HG03039 (cell line): ENCODE data around the gene UBE2A.

Experiments
- ATAC-seq: cut with Tn5 transposase; IDR thresholded peaks from one replicate; pipeline ENCODE4 v1.9.1; 2021; ENCODE audit warnings: mild to moderate bottlenecking, moderate library complexity; ENCODE audit not compliant: unreplicated experiment

Gene UBE2A

GRCh38 chrX:119574394-119575266 is at the start of gene UBE2A:
TSS of gene UBE2A (plus strand) at chrX:119574563. CDS start at chrX:119574712, 149 bp downstream.
- peak; percentile 82 for ATAC-seq

GRCh38 chrX:119529345-119530276 is 44.8 kb upstream of the UBE2A start:
- ATAC-seq, result no peak

- no peak for ATAC-seq
Measured at GRCh38 chrX:119537487-119537886, 36.9 kb upstream of the UBE2A start.

DNA sequence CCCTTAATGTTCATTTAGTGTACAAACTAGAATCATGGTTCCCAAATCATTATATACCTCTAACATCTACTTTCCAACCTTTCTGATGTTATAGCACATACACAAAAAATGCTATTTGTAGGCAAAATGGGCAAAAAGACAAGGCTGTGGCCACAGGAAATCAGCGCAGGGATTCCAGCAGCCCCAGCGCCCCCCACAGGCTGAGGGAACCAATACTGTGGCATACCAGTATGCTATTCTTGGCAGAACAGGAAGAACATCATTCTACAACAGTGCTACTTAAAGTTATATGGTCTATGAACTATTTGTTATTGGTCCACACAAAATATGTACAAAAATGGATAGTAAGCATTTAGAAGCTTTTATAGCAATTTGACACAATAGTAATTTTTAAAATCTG is 34.5 kb upstream of the UBE2A start:
- no peak for ATAC-seq

- ATAC-seq, result no peak
Measured at GRCh38 chrX:119541188-119541587, 33.2 kb upstream of the UBE2A start.

DNA sequence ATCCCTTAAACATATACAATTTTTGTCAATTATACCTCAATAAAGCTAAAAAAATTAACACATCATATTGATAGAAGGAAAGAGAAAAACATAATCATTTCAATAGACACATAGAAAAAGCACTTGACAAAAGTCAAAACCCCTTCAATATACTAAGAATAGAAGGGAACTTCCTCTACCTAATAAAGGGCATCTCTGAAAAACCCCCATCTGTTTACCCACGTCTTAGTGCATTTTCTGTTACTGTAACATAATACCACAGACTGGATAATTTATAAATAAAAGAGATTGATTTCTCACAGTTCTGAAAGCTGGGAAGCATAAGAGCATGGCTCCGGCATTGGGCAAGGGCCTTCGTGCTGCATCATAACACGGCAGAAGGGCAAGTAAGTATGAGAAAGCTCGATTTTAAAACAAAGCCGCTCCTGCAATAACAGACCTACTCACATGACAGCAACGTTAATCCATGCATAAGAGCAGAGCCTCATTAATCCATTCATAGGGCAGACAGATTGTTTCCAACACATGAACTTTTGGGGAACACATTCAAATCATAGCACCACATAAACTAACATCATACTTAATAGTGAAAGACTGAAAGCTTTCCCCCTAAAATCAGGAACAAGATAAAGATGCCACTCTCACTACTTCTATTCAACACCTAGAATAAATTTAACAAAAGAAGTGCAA is 24.9 kb upstream of the UBE2A start:
- ATAC-seq, result no peak

GRCh38 chrX:119552508-119552907 is 21.9 kb upstream of the UBE2A start:
- no peak for ATAC-seq

GRCh38 chrX:119565107-119565663 is 9.2 kb upstream of the UBE2A start, which contains the start of gene STEEP1:
TSS of gene STEEP1 (minus strand) at chrX:119565409. CDS start at chrX:119565355, 54 bp downstream.
- peak; percentile 84 for ATAC-seq

GRCh38 chrX:119570351-119570835 is 4.0 kb upstream of the UBE2A start:
- ATAC-seq, result no peak

DNA sequence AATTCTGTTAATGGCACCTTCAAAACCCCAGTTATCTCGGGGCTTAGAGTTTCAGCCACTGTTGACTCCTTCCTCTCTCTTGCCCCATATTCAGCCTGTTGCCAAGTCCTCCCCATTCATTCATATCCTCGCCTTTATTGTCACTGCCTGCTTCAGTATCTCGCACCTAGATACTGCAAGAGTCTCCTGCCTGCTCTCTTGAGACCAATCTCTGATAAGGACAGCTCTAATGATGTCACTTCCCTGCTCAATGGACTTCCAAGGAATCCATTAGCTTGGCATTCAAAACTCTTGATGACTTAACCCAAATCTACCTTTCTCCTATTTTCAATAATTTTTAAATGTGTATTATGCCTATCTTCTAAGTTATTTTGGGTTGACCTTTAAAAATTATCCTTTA is 1.1 kb upstream of the UBE2A start:
- no peak for ATAC-seq

DNA sequence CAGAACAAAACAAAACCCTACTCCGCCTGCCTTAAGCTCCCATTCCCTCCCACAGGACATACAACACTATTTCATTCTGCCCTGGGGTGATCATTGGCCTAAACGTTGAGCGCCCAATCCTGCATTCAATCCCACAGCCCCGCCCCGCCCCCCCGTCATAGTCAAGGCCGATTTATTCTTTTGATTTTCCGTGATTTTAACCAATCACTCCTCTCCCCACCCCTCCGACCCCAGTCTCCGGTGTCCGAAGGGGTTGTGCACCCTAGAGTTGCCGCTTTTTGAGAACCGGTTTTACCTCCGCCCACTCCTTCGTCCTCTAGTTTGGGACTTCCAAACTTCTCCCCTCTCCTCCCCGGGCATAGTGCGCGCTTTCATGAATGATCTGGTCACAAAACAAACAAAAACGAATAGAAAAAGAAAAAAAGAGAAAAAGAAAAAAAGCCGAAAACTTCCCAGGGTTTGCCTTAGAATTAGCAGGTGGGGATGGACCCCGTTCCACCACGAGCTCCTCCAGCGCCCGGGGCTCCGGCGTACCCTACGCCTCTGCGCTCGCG is 446 bp upstream of the UBE2A start:
- peak; percentile 22 for ATAC-seq

- no peak for ATAC-seq
Measured at GRCh38 chrX:119579414-119579813, 5.1 kb downstream of the UBE2A start.

DNA sequence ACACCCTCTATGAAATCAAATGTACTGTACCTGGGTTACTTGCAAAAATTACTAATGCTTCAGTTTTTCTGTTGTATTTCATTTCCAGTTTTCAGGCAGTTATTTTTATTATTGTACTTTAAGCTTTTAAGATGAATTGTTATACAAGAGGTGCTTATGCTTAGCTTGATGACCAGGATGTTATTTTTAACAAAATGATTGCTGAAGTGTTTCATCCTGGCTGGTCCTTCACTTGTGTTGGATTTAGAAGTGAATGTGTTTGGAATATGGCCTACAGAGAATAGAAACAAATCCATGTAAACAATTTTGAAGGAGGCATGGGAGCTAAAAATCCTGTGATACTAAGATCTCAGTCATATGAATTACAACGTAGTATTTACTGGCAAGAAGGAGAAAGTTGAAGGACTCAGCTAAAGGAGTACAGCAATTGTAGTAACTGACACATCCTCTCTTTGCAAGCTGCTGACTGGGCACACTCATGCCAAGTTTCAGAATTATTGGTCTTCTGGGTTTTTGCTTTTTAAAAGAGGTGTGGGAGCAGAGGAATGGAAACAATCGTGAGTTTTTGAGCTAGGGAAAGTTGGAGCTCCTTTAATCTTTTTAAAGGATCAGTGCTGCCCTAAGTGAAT is 9.2 kb downstream of the UBE2A start:
- no peak for ATAC-seq

DNA sequence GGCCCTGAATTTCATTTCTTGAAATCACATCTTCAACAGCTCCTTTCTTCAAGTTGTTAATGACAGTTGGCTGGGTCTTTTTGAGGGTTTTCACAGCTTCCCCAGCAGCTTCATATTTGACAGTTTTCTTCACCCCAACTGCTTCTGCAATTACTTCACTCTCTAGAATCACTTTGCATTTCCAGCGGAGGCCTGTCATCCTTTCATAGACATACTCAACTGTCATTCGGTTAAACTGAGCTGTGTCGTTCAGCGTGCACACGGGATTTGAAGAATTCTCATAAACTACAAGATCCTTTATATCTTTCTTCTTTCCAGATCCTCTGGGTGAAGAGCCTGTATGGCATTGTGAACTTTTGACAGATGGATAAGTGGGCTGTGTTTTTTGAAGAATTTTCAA is 15.4 kb downstream of the UBE2A start:
- no peak for ATAC-seq

DNA sequence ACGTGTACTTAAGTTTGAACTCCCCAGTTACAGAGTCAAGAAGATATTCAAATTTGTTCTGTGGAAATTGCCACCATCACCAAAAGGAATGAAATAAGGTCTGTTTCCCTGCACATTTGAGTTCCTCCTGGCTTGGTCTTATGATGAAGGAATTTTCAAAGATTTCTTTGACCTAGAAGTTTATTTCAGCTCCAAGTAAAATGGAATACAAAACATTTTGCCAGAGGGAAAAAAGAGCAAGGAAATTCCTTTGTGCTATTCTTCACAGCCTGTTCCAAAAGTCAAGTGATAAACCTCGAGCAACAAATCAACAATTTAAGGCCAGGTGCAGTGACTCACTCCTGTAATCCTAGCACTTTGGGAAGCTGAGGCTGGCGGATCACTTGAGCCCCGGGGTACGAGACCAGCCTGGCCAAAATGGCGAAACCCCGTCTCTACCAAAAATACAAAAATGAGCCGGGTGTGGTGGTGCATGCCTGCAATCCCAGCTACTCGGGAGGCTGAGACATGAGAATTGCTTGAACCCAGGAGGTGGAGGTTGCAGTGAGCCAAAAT is 28.4 kb downstream of the UBE2A start:
- no peak for ATAC-seq

DNA sequence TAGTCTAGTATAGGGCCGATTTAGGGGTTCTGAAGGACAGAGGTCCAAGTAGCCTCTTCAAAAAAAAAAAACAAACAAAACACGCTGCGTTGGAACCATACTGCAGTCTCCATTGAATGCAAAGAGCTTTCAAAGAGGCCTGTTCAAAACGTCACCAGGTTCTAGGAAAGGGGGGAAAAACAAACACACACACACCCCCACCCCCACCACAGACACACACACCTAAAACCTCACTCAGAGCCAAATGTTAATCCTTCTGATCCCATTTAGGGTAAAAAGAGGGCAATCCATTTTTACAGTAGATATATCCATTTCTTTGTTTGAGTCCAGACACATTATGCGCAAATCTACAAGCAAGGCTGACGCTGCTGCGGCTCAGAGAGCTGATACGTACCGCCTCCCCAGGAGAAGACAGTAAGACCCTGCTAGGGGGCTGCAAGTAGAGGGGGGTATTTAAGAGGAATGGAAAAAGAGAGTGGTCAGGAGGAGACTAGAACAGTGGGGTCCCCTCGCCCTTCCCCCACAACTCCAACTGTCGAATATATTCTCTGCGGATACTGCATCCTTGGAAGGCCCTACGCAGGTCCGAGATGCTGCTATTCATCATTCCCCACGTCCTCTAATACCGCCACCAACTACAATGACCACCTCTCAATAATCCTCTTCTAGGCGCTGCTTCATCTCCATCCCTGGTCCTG is 30.6 kb downstream of the UBE2A start:
- no peak for ATAC-seq

DNA sequence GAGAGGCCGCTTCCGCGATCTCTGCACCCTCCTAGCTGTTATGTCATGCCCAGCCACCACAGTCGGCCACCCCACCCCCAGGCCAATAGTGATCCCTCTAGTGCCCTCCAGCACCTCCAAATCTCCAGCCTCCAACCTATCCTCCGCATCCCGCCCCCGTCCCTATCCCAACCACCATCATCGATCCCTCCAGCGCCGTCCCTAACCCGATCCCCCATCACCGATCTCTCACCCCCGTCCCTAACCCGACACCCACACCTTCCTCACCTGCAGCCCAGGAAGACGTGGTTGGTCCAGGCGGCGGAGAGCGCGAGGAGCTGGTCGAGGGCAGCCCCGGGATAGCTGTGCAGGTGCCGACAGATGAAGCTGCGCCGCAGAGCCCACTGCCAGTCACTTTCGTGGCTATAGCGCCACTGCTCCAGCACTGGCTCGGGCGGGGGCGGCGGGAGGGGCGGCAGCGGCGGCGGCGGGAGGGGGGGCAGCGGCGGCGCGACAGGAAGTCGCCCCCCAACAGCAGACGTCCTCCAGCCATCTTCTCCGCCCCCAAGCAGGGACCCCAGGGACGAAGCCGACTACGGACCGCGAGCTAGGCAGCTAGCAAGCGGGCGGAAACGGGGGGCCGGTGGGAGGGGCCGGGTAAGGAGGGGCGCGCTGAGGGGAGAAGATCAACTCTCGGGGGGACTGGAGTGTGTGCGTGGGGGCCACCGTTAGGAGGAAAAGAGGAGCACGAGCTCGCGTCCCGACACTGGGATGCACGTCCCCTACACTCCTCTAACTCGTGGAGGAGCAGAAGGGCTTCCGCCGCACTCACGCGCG is 31.3 kb downstream of the UBE2A start:
- ATAC-seq, result peak; percentile 25
